K562 (cell line): ENCODE data around the gene CEBPE. TPM values are rescaled to one million over a fixed set of nuclear protein-coding genes. Genes with fewer than 3 reads are reported as not detected.
A peak's percentile ranks its signal among the peaks of the same experiment; 100 is the strongest.

ENCODE experiments used
- CGGBP1 ChIP-seq: fragments of 250-450 bp; sonication (Bioruptor Pico); IDR thresholded peaks from 2 replicates; pipeline ENCODE4 v1.9.0; 2021; ENCODE audit warnings: mild to moderate bottlenecking
- EZH2 ChIP-seq: IDR thresholded peaks from 2 replicates; pipeline ENCODE4 v1.6.1; 2012; ENCODE audit warnings: low read depth, mild to moderate bottlenecking, inconsistent platforms, low read length, borderline replicate concordance
- FOXJ3 ChIP-seq: sonication (generic); formaldehyde crosslinking; IDR thresholded peaks from 2 replicates; pipeline ENCODE4 v1.4.0; 2020; ENCODE audit warnings: mild to moderate bottlenecking, missing genetic modification reagents
- NKRF ChIP-seq: fragments of 450-650 bp; IDR thresholded peaks from 2 replicates; pipeline ENCODE4 v1.6.1; 2016; ENCODE audit warnings: borderline replicate concordance
- PURB ChIP-seq: sonication (generic); formaldehyde crosslinking; IDR thresholded peaks from 2 replicates; pipeline ENCODE4 v1.9.0; 2021; ENCODE audit warnings: low read depth, mild to moderate bottlenecking, missing genetic modification reagents
- ZC3H11A ChIP-seq: IDR thresholded peaks from 2 replicates; pipeline ENCODE4 v1.6.1; 2012; ENCODE audit warnings: low read depth, low read length, improper control_type of control experiment
- ZNF318 ChIP-seq, 2 experiments: fragments of 450-650 bp; IDR thresholded peaks; 2 replicates each; pipeline ENCODE4 v1.6.1; 2016; ENCODE audit warnings: mild to moderate bottlenecking in 2 of 2, borderline replicate concordance in 1 of 2, low read depth in 1 of 2, moderate library complexity in 1 of 2
- ZNF586 ChIP-seq: fragments of 450-650 bp; formaldehyde crosslinking; conservative IDR thresholded peaks from 2 replicates; pipeline ENCODE4 v1.4.0; 2020; ENCODE audit warnings: mild to moderate bottlenecking, moderate library complexity
- polyA plus RNA-seq, 8 experiments: library from polyadenylated mRNA; depleted of rRNA in 4 of 8; stranded (reverse) in 5 of 8; unstranded in 3 of 8; fragments of >200 nt; fragmentation: Nextera tagmentation in 2 of 8; fragmentation: Illumina TruSeq in 1 of 8; extraction: Ambion mirVana in 2 of 8; extraction: Trizol in 1 of 8; gene quantifications; 2 replicates each; pipeline versions ENCODE4 v1.2.1 to v1.2.3, GENCODE V29; 2011 to 2014; ENCODE audit warnings: inconsistent platforms in 1 of 8, missing spikeins in 1 of 8
- total RNA-seq, 7 experiments: library from RNA; depleted of rRNA in 6 of 7; stranded (reverse); fragments of >200 nt in 6 of 7; fragmentation: Illumina TruSeq in 2 of 7; extraction: Trizol in 2 of 7; gene quantifications; 2 replicates each; pipeline versions ENCODE4 v1.2.1 to v1.2.3, GENCODE V29; 2011 to 2021; ENCODE audit warnings: low replicate concordance in 1 of 7

CEBPE gene
- total and polyA plus RNA-seq, 9 of the 15 experiments (the other 6 are each of a cell fraction or from before 2014, with no cell fraction given) = 0.09 to 0.15 (median 0.13) TPM; not detected in 6

- TF ChIP-seq EZH2 (no peak), ZC3H11A (no peak), PURB (no peak), CGGBP1 (CRISPR knock-in tag) (no peak), ZNF318 (IDR thresholded peaks at IDR 0.05; ENCODE audit: borderline replicate concordance in 1 of 2, low read depth in 1 of 2) (peak in 1 of 2 experiments; percentile 88; a peak in 2 of 4 replicates), FOXJ3 (CRISPR knock-in tag) (no peak), ZNF586 (CRISPR knock-in tag) (no peak), NKRF (no peak)
These were observed 36.0 kb upstream of the CEBPE start (continued) for GRCh38 chr14:23154964-23155587.
